K562 treated with DMSO at 1 percent for 24 hours (cell line): ENCODE measurements around the gene OR5H1. TPM values are rescaled to one million over a fixed set of nuclear protein-coding genes. Genes with fewer than 3 reads are reported as not detected.

Experiments
- total RNA-seq: library from RNA; unstranded; fragments of 300-600 nt; gene quantifications from 2 replicates; pipeline ENCODE4 v1.2.3, GENCODE V29; 2022; ENCODE audit warnings: low read depth; ENCODE audit not compliant: insufficient read depth

Gene OR5H1
- not detected in 2 replicates for total RNA-seq

GRCh38 chr3:98130421-98130820 lies at the start of gene OR5H1:
Gene OR5H1 (plus strand): TSS chr3:98130721. CDS start chr3:98132698, 1,977 bp downstream.

DNA sequence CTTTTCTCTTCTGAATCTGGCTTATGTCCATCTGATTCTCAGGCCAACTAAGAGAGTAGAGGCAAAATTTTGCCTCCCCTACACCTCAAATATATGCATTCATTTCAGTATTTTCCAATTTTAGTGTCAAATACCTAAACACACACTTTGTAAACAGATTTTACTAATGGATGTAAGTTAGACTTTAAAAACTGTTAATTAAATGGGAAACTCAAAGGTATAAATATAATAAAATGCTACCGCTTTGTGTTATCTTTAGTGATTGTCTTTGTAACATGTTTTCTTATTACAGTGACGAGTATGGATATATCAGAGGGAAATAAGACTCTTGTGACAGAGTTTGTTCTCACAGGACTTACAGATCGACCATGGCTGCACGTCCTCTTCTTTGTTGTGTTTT lies 43.6 kb upstream of the OR5H1 start, which contains the start of gene OR5AC2:
Gene OR5AC2 (plus strand): TSS at position 301 of the 400 bp plus-strand sequence. CDS start 0 bp downstream, at position 301.

GRCh38 chr3:98147179-98147578 lies 16.7 kb downstream of the OR5H1 start, which contains the start of gene OR5H14:
Gene OR5H14 (plus strand): TSS chr3:98147479. CDS start chr3:98149386, 1,907 bp downstream.

GRCh38 chr3:98166396-98166795 lies 35.9 kb downstream of the OR5H1 start, which contains the start of gene OR5H15:
Gene OR5H15 (plus strand): TSS chr3:98166696. CDS start chr3:98168700, 2,004 bp downstream.

Other genes starting within 250 kb of the OR5H1 start
- gene RIOX2, start 158.3 kb upstream of the OR5H1 start, total RNA-seq, result 7.2 and 10.7 TPM in 2 replicates
- gene GABRR3, start 95.4 kb upstream of the OR5H1 start, total RNA-seq, result not detected in 2 replicates
- not detected in 2 replicates for gene OR5AC2, start 43.5 kb upstream of the OR5H1 start, total RNA-seq
- gene OR5H14, start 16.8 kb downstream of the OR5H1 start, total RNA-seq, result not detected in 2 replicates
- not detected in 2 replicates for gene OR5H15, start 36.0 kb downstream of the OR5H1 start, total RNA-seq
- gene OR5H6, start 133.5 kb downstream of the OR5H1 start, total RNA-seq, result not detected in 2 replicates
- not detected in 2 replicates for gene OR5H2, start 151.8 kb downstream of the OR5H1 start, total RNA-seq
- not detected in 2 replicates for gene OR5K4, start 223.1 kb downstream of the OR5H1 start, total RNA-seq